ENCODE results near the gene NRIP3. TPM values are rescaled to one million over a fixed set of nuclear protein-coding genes. Genes with fewer than 3 reads are reported as not detected.

Gene NRIP3
- total RNA-seq, 1 experiment from 2014 or later, result 2.1 TPM

GRCh38 chr11:8973121-8973520, 30.7 kb downstream of the NRIP3 start:
- H3K9me3 ChIP-seq (ENCODE audit: insufficient read depth, low read depth), result no peaks in the 10 kb centered on the region
- no peak overlapping the region for H3K27ac ChIP-seq
- no peaks in the 10 kb centered on the region for H3K27me3 ChIP-seq (ENCODE audit: insufficient read depth, low read depth)
- intact Hi-C loops (cut with micrococcal nuclease; ENCODE audit: unreplicated experiment), result no loop called here
- no peak overlapping the region for H2AFZ ChIP-seq
- no peak overlapping the region for H3K4me2 ChIP-seq
- H3F3A ChIP-seq (ENCODE audit: insufficient read depth, low read depth), result no peaks in the 10 kb centered on the region
- POLR2A ChIA-PET (ENCODE audit: unreplicated experiment), result no interaction called here
- no peaks in the 10 kb centered on the region for H4K20me1 ChIP-seq (ENCODE audit: insufficient read depth)
- no peaks in the 10 kb centered on the region for H3K79me2 ChIP-seq (ENCODE audit: low read depth)
- no peaks in the 10 kb centered on the region for H3K36me3 ChIP-seq (ENCODE audit: low read depth)
- no peak for DNase-seq
- no peaks in the 10 kb centered on the region for H3K9me2 ChIP-seq (ENCODE audit: insufficient read depth)
- H3K4me3 ChIP-seq, result no peak overlapping the region
- H3K4me1 ChIP-seq (replicated peaks; ENCODE audit: insufficient read depth), result no peaks in the 10 kb centered on the region
- CTCF ChIA-PET, result no interaction called here
- no TSS peak for BruUV-seq (replicated peaks)
- TF ChIP-seq CTCF (conservative IDR thresholded peaks at IDR 0.05) (no peak), EZH2 (IDR thresholded peaks at IDR 0.05; ENCODE audit: low read depth) (no peak)

- Histone ChIP-seq H3K4me3 (no peak overlapping the region), H4K20me1 (ENCODE audit: insufficient read depth) (no peaks in the 10 kb centered on the region), H3K36me3 (ENCODE audit: low read depth) (no peaks in the 10 kb centered on the region), H3K4me2 (no peak overlapping the region), H3K27ac (no peak overlapping the region), H3K27me3 (ENCODE audit: insufficient read depth, low read depth) (no peaks in the 10 kb centered on the region), H3K79me2 (ENCODE audit: low read depth) (no peaks in the 10 kb centered on the region), H3F3A (ENCODE audit: insufficient read depth, low read depth) (no peaks in the 10 kb centered on the region), H3K9me2 (ENCODE audit: insufficient read depth) (no peaks in the 10 kb centered on the region), H3K4me1 (replicated peaks; ENCODE audit: insufficient read depth) (no peaks in the 10 kb centered on the region), H2AFZ (no peak overlapping the region), H3K9me3 (ENCODE audit: insufficient read depth, low read depth) (no peaks in the 10 kb centered on the region)
- CTCF ChIA-PET, result no interaction called here
- no peak for DNase-seq
- POLR2A ChIA-PET (ENCODE audit: unreplicated experiment), result no interaction called here
- intact Hi-C loops (cut with micrococcal nuclease; ENCODE audit: unreplicated experiment), result no loop called here
- TF ChIP-seq EZH2 (IDR thresholded peaks at IDR 0.05; ENCODE audit: low read depth) (no peak), CTCF (conservative IDR thresholded peaks at IDR 0.05) (no peak)
- BruUV-seq (replicated peaks), result no TSS peak
These were observed 31.9 kb downstream of the NRIP3 start for GRCh38 chr11:8971924-8972316.

GRCh38 chr11:8971196-8971923, 32.4 kb downstream of the NRIP3 start:
- Histone ChIP-seq H3F3A (ENCODE audit: insufficient read depth, low read depth) (no peaks in the 10 kb centered on the region), H3K4me2 (no peak overlapping the region), H3K36me3 (ENCODE audit: low read depth) (no peaks in the 10 kb centered on the region), H3K9me2 (ENCODE audit: insufficient read depth) (no peaks in the 10 kb centered on the region), H3K27me3 (ENCODE audit: insufficient read depth, low read depth) (no peaks in the 10 kb centered on the region), H3K4me3 (no peak overlapping the region), H2AFZ (no peak overlapping the region), H3K79me2 (ENCODE audit: low read depth) (no peaks in the 10 kb centered on the region), H4K20me1 (ENCODE audit: insufficient read depth) (no peaks in the 10 kb centered on the region), H3K4me1 (replicated peaks; ENCODE audit: insufficient read depth) (no peaks in the 10 kb centered on the region), H3K27ac (no peak overlapping the region), H3K9me3 (ENCODE audit: insufficient read depth, low read depth) (no peaks in the 10 kb centered on the region)
- CTCF ChIA-PET, result no interaction called here
- no TSS peak for BruUV-seq (replicated peaks)
- intact Hi-C loops (cut with micrococcal nuclease; ENCODE audit: unreplicated experiment), result no loop called here
- POLR2A ChIA-PET (ENCODE audit: unreplicated experiment), result no interaction called here
- no peak for TF ChIP-seq CTCF (conservative IDR thresholded peaks at IDR 0.05)
- no peak for TF ChIP-seq EZH2 (IDR thresholded peaks at IDR 0.05; ENCODE audit: low read depth)
- no peak for DNase-seq
